ENCODE measurements around the gene ANKRD45.

DNA sequence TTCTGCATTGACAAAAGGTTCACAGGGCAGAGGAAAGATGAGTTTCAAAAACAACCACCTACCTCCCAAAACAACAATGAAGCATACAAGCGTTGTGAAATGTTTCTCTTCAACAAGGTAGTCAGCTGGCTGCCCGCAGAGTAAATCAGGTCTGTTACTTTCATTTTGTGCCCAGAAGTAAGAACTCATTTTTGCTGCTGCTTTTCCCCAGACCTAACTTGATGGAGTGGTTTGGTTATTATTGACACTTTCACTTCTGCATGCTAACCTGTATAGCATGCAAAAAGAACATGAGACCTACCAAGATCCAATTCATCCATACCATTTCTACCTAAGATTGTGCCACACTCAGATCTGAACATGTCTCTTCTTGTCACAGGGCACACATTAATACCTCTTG, 68.1 kb downstream of the ANKRD45 start:
- TF ChIP-seq, protein P1, sequence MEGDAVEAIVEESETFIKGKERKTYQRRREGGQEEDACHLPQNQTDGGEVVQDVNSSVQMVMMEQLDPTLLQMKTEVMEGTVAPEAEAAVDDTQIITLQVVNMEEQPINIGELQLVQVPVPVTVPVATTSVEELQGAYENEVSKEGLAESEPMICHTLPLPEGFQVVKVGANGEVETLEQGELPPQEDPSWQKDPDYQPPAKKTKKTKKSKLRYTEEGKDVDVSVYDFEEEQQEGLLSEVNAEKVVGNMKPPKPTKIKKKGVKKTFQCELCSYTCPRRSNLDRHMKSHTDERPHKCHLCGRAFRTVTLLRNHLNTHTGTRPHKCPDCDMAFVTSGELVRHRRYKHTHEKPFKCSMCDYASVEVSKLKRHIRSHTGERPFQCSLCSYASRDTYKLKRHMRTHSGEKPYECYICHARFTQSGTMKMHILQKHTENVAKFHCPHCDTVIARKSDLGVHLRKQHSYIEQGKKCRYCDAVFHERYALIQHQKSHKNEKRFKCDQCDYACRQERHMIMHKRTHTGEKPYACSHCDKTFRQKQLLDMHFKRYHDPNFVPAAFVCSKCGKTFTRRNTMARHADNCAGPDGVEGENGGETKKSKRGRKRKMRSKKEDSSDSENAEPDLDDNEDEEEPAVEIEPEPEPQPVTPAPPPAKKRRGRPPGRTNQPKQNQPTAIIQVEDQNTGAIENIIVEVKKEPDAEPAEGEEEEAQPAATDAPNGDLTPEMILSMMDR (IDR thresholded peaks at IDR 0.05) = no peak
- no peak for TF ChIP-seq POLR2A (IDR thresholded peaks at IDR 0.05)
- no peak for TF ChIP-seq EP300 (IDR thresholded peaks at IDR 0.05)
